NCI-H1417 treated with DMSO at 0.1 percent for 48 hours (cell line): ENCODE results near the gene TNFSF11.

ENCODE experiments used
- DNase-seq: peaks from one replicate; lab custom pipeline; 2025; lab: John Stamatoyannopoulos, UW

TNFSF11 gene

DNA sequence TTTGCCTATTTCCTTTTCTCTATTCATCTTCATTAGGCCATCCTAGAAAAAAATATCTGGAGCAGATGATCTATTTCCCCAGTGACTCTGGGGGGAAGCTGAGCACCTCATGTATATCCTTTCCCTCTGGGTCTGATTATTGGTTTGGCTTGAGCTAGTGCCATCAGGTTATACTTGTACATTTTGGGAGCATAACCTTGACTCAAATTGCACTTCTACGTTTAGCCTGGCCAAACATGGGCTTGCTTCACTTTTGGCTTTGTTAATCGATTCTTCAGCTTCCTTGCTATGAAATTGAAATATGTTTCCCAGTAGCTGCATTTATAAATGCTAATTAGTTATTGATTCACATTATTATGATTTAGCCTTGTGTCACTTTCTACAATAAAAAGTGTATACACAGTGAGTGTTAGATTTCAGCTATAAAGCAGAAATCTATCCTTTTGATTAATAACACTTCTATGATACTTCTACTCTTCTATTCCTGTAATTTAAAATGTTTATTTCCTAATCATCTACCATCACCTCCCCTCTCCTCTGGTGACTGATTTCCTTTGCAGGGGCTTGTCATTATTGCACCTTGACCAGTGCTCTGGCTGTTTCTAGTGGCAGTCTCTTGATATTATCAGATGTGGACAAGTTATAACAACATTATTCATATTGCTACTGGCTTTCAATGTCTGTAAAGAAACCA lies 37.3 kb downstream of the TNFSF11 start:
- no peak for DNase-seq

DNA sequence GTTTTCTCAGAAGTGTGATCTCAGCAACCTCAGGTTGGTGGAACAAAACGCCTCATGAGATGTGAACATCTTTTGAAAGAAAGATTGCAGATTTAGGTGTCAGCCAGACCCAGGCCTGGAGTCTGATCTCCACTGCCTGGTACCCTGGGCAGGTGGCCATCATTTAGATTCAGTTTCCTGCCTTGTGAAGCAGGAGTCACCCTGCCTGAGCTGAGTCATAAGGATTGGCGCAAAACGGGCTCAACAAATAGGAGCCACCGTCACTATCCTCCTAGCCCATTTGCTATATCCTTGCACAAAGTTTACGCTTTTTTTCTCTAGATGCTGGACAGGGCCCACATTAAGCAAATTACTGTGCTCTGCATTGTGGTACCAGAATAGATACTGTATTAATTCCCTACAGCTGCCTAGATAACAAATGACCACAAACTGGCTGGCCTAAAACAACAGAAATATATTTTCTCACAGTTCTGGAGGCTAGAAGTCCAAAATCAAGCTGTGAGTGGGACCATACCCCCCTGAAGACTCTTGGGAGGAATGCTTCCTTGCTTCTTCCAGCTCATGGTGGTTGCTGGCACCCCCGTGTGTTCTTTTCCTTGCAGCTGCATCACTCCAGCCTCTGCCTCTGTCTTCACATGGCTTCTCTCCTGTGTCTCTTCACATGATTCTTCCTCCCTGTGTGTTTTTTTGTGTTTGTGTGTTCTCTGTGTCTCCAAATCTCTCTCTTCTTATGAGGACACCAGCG lies 38.2 kb downstream of the TNFSF11 start:
- DNase-seq: no peak

DNA sequence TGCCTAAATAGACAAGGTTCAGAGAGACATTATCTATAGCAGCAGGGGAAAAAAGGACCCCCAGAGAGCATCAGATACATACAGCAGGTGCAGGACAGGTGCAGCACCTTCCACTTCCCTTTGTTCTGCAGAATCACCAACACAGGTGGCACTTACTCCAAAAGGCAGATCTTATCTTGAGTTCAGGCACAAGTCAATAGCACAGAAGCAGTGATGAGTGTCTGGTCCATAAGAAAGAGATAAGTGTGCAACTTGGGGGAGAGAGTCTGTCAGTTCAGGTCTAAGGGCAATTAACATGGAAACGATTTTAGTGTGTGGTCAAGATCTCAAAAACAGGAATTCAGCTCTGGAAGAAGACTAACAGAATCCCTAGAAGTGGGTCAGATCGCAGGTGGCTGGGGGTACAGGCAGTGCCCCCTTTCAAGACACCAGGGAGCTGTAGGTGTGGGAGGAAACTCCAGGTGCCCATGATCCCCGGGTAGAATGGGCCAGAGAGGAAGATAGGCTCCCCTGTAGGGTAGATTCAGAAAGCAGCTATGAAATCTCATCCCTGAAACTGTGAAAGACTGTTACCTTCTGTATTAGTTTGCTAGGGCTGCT lies 40.6 kb downstream of the TNFSF11 start:
- DNase-seq: no peak

- no peak for DNase-seq
Observed at GRCh38 chr13:42615691-42616090, 41.7 kb downstream of the TNFSF11 start.

DNA sequence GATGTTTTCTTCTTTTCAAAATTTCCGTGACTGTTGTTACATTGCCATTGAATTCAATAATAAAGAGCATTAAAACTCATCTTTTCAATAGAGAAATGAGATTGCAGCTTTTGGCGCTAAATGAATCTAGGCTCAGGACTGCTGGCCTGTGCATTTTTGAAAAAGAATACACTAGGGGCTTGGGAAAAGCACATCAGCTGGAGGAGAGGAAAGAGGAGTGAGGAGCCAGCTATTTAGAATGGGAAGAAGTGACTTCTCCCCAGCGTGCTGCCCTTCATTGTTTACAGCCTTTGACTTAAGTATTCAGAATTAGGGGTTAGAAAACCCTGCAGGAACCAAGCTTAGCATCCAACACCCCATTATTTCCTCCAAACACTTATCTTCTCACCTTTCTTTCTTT lies 43.3 kb downstream of the TNFSF11 start:
- DNase-seq: no peak

- no peak for DNase-seq
Observed at GRCh38 chr13:42623916-42624315, 50.0 kb downstream of the TNFSF11 start.

GRCh38 chr13:42625611-42626010 lies 51.7 kb downstream of the TNFSF11 start:
- no peak for DNase-seq

- DNase-seq: no peak
Observed at GRCh38 chr13:42626176-42626860, 52.4 kb downstream of the TNFSF11 start.

DNA sequence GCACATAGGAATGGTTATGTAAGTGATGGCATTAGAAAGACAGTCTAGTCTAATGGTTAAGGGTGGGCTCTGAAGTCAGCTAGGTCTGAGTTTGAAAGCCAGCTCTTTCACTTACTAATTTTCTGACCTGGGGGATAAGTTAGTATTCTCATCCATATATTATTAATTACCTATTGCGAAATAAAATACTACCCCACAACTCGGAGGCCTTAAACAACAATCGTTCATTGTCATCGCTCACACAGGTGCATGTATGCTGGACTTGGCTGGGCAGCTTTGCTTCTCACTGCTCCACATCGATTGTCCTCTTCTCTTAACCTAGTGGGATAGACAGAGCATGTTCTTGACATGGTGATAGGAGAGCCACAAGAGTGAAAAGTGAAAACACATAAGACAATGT lies 54.7 kb downstream of the TNFSF11 start:
- DNase-seq: no peak

- DNase-seq: no peak
Observed at GRCh38 chr13:42631181-42631580, 57.2 kb downstream of the TNFSF11 start.

DNA sequence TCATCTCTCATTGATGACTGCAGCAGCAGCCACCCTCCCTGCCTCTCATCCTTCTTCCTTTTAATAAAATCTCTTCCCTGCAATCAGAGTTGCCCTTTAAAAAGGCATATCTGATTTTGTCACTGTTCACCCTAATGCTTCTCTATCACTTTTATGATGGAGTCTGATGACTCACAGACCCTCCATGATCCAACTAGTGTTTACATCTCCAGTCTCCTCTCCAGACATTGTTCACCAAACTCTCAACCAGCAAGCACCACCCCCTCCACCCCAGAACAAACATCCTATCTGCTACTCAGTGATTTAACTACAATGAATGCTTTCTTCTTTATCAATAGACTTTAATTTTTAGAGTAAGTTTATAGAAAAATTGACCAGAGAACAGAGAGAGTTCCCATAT lies 59.5 kb downstream of the TNFSF11 start:
- no peak for DNase-seq

GRCh38 chr13:42638101-42638500 lies 64.1 kb downstream of the TNFSF11 start:
- no peak for DNase-seq

- DNase-seq: no peak
Observed at GRCh38 chr13:42638886-42639285, 64.9 kb downstream of the TNFSF11 start.

DNA sequence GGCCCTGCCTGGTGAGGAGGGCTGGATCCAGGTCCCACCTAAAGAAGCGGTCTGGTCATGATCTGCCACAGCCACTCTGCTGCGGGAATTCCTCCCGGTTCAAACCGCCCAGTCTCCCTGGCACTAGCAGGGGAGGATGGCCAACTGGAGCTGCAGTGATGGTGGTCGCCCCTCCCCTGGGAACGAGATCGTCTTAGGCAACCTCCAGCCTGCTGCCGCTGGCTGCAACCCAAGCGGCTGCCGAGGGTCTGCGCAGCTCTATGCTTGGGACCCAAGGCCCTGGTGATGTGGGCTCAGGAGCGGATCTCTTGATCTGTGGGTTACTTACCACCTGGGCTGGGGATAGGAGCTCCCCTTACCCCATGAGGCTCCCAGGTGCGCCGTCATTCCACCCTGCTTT lies 69.1 kb downstream of the TNFSF11 start:
- no peak for DNase-seq

- DNase-seq: no peak
Observed at GRCh38 chr13:42644841-42645240, 70.9 kb downstream of the TNFSF11 start.

DNA sequence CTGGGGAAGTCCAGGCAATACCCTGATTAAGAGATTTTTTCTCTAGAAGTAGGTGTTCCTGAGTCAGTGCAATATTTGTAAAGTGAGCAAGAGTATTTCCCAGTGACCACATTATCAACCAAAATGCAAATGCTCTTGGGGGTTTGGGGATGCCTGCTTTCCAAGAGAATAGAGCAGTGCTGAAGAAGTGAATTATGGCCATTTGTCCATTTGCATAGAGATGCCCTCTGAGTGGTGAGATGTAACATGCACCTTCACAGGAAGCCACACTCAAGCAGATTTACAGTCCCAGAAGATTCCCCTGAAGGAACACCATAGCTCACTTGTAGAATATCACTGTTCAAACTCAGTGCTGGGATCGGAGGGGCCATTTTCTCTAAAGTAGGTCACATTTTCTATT lies 71.8 kb downstream of the TNFSF11 start:
- DNase-seq: no peak

DNA sequence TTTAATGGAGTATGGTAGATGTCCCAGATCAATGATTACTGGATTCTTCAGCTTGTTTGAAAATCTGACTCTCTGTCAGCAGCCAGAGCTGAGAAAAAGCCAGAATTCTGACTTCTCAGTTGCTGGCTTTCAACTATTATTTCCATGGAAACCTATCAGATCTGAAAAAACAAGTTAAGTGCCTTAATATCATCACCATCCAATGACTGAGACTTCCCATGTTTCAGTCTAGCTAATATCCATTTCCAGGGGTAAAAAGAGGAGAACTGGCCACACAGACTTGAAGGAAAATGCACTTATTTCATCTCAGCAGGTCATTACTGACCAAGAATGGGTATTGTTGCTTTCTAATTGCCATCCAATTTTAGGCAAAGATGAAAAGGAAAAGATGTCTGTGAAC lies 75.2 kb downstream of the TNFSF11 start:
- DNase-seq: no peak

DNA sequence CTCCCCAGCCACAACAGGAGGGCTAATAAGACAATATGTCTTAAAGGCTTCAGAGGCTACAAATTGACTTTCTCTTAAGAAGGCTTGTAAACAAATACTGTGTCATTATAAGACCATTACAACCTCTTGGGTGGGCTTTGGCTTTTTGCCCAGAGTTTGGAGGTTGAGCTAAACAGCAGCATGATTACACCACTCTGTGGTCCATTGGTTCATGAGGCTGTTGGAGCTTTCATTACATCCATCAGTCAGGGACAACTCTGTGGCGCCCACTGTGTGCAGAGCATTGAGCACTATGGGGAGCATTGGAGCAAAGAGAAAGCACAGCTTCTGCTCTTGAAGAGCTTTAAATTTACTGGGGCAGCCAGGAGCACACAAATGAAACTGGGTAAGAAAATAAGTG lies 75.9 kb downstream of the TNFSF11 start:
- no peak for DNase-seq

DNA sequence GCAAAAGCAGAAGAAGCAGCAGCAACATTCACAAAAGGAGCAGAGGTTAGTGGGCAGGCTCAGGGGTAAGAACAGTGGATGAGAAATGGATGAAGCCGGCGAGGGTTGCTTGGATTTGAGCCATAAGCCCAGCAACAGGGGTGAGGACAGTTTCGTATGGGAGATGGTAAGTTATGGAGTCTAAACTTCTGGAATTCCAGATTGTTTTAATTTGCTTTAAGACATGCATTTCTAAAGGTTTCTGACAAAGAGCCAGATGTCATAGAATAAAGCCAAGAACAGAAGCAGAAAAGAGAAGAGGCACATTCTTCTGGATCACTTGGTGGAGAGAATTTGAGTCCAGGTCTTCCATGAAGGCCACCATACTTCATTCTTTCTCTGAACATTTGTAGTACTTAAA lies 76.6 kb downstream of the TNFSF11 start:
- DNase-seq: no peak

GRCh38 chr13:42651936-42652641 lies 78.1 kb downstream of the TNFSF11 start:
- DNase-seq: no peak

- no peak for DNase-seq
Observed at GRCh38 chr13:42652642-42653415, 78.9 kb downstream of the TNFSF11 start.
